ENCODE data around the gene TMEM72.
A peak's percentile ranks its signal among the peaks of the same experiment; 100 is the strongest.
"Not testable (repeated sequence)": the region's sequence is repeated elsewhere in the genome, so short reads cannot be mapped to it uniquely, and the experiment has no call there.

Gene TMEM72

DNA sequence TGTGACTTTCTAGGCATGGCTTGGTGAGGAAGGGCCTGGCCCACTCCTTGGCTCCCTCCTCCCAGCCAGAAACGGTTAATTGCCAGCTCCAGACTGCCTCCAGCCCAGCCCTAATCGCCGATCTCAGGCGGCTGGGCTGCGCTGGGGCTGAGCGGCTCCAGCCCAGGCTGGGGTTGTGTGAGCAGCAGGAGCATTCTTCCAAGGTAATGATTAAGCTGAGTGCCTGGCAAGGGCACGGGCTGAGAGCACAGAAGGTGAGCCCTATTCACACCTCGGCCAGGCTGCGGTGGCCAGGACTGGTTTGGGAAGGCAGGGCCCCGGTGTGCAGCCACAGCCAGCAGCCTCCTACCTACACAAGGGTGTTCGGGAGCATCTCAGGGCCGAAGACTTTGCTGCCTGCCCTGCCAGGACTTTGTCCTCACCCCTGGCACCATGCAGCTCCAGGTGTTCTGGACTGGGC, at the start of gene TMEM72:
Gene TMEM72 (plus strand): TSS at position 257 of the 460 bp plus-strand sequence. CDS start 176 bp downstream, at position 433.
- DNase-seq: no peak

DNA sequence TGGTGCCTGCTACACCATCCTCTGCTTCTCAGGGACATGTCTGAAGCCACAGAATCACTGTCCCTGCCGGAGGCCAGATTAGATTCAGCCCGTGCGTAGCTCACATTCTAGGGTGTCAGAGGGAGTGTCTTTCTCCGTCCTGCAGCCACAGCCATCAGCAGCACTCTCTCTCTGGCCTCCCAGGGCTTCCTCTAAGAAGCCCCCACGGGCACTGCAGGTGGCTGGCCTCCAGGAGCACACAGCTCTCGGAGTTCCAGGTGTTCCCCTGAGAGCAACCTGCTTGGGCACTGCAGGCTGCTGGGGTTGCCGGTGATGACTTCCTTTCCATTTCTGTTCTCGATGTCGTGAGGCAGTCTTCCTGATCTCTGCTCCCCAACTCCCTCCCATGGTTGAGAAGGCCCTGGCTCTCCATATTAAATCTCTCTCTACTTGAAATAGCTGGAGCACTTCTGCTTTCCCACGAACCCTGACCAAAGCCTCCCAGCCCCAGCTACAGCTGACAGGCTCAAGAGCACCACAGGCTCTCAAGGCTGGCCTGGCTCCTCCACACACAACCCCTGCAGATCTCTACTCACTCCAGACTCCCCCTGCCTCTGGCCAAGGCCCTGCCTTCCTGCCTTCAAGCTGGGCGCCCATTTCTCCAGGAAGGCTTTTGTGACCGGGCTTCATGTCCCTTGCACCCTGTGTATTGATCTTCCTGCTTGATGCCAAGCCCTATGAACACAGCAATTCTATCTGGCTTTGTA, 49.0 kb upstream of the TMEM72 start:
- DNase-seq: no peak

DNA sequence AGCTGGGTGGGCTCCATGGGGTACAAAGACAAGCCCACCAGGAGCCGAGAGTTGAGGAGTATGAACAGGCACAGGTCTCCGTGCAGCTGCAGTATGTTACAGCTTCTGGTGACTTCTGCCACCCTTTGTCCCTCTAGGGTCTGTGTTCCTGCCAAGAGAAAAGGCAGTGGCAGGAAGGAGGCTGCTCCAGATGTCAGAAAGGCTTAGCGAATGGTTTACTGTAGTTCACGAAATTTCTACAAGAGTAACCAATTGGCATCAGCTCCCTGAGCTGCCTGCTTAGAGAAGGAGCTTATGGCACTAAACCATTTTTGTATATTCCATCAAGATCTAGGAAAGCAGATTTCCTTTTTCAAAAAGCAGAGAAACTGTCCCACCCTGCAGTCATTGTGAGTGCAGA, 48.2 kb upstream of the TMEM72 start:
- DNase-seq: no peak

DNA sequence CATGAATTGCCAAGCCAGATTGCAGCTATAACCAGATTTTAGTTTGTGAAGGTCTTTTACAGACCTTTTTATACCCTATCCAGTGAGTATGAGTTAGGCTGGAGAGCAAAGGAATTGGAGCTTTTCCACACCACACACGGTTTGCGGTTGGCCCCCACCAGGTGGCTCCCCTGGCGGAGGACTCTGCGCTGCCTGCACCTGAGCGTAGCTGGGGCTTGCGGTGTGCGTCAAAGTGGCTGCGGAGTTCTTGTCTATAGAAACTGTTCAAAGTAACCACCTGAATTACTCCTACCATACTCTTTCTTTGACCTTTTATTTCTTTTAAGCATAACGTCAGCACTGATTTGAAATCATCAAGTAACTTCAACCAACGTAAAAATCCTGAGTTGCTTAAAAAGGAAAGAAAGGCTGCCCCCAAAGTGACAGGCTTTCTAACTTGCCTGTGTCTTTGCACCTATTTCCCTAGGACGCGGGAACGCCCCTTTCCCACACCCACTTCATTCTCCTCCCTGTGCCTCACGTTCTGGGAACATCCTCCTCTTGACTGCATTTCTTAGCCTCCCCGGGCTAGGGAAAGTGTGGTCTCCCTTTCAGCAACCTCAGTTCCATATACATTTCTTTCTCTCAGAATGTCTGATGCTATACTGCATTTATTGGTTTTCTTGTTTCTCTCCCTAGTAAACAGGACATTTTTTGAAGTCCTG, 47.6 kb upstream of the TMEM72 start:
- DNase-seq: no peak

DNA sequence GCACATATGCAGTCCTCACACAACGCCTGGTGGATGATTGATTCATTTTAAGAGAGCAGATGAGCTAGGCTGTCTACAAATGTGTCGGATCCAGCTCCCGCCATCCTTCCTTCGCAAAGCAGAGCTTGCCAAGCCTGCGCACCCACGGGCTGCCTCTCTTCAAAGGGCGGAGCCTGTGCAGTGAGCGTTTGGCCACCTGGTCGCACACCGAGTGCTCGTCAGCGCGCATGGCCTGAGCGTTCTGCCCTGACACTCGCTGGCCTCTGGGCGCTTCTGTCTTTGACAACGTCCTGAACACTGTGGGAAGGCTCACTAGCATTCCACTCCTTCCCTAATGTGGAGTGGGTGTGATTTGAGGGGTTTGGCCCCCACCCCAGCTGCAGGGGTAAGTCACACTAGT, 47.1 kb upstream of the TMEM72 start:
- no peak for DNase-seq

DNA sequence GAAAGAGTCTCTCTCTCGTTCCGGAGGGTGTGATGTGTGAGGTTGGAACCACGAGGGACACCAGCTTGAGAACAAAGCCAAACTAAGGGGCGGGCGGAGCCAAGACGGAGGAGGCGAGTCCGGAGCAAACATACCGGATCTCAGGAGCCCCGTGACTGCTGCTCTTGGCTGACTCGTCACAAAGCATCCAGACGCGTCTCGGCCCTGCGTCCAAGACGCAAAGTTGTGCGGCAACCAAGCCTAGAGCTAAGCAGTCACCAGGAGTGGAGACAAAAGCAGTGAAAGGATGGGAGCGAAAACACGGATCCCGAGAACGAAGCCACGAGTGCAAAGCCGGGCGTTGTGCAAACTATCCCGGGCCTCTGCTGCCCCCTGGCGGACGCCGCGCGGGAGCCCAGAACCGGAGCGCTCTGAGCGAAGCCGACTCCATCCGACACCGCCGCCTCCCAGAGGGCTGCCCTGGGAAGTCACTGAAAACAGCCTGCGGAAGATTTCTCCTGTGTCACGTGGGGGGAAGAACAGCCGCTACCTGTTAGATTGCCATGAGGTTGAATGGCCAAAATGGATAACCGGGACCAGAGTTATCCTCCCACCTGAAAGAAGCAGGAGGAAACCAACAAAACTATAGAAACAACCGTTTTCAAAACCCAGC, 46.4 kb upstream of the TMEM72 start:
- peak; percentile 76 for DNase-seq

DNA sequence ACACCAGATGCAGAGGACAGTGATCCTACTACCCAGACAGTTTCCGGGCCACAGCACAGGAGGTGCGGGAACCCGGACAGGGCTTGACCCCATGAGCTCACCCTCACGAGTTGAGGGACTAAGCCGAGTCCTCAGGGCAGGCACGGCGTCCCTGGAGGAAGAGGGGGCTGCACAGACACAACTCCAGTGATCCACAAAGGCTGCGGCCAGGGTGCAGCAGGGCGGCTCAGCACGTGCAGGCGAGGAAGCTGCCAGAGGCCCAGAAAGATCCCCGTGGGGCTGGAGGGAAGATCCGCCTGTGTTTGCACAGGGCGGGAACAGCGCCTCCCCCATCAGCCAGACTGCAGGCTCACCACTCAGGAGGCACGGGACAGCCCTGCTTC, 45.9 kb upstream of the TMEM72 start:
- no peak for DNase-seq

DNA sequence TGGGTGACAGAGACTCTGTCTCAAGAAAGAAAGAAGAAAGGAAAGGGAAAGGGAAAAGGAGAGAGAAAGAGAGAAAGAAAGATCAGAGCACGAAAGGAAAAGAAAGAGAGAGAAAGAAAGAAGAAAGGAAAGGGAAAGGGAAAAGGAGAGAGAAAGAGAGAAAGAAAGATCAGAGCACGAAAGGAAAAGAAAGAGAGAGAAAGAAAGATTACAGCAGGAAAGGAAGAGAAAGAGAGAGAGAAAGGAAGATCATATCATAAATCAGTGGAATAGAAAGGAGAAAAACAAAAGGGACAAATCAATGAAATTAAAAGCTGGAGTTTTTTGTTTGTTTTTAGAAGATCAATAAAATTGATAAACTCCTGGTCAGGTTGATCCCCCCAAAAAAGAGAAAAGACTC, 44.8 kb upstream of the TMEM72 start:
- DNase-seq: not testable (repeated sequence)

DNA sequence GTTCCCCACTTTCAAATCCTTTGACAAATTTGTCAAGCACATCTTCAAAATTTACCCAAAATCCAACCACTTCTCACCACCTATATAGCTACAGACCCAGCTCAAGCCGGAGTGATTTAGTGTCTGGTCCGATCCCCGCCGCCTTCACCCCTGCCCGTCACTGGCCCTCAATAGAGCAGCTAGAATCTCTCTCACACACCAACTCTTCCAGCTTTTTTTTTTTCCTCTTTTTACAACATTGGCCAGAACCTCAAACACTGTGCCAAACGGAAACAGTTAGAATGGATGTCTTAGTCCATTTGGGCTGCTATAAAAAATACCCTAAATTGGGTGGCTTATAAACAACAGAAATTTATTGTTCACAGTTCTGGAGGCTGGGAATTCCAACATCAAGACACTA, 41.1 kb upstream of the TMEM72 start:
- DNase-seq: no peak

DNA sequence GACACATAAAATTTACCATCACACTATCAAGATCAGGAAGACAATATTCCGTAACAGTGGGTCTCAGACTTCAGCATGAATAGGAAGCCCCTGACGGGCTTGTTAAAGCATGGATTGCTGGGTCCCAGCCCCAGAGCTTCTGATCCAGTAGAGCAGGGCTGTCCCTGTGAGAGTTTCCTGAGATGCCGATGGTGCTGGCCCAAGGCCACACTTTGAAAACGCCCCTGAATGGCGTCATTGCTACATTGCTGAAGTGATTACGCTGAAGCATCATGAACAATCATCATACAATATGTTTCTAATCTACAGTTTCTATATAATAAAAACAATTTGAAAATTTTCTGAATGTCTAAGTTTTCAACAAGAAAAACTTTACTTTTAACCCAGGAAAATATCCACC, 38.0 kb upstream of the TMEM72 start:
- DNase-seq: no peak

DNA sequence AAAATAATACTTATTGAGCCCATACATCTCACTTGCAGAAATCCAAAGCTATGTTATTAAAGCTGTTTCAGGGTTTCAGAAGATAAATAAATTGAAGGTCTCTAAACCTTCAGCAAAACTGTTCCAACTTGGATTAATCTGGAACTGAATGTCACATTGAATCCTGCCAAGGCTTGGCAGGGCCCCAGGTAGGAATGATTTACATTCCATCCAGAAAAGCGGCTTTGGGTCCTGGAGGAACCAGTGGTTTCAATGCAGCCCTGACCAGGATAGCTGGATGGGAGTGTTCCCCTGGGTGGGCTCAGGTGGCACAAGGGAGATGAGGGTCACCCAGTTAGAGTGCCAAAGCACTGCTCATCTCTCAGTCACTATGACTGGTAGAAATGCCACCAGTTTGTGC, 37.0 kb upstream of the TMEM72 start:
- no peak for DNase-seq

DNA sequence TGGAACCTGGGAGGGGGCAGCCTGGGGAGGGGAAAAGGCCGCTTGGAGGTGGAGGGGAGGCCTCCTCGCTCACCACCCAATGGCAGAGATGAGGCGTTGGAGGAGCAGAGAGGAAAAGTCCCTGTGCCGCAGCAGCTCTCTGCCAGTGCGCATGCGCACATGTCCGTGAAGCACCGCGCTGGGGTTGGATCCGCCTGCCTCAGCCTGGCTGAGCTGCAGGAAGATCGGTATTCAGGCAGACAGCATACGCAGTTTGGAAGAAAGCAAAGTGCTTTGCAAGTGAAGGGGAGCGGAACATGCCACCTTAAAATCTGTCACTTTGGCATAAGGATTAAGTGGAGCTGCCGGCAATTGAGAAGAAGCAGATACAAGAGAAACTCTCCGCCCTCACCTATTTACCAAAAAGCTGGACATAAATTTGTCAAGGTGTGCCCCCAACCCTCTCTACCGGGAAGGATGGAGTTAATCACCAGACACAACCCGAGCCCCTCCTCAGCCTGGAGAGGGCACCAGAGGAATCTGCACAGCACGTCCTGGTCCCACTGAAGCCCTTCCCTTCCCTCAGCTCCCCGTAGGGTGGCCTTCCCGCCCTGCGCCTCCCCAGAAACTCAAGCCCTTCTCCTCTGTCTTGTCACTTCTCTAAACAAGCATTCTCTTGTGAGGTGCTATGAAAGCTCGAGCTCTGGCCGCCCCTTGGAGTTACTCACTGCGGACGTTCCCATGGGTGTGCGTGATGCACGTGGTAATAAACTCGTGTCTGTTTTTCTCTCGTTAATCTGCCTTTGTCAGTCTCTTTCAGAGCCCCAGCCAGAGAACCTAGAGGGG, 32.2 kb upstream of the TMEM72 start:
- peak; percentile 78 for DNase-seq

DNA sequence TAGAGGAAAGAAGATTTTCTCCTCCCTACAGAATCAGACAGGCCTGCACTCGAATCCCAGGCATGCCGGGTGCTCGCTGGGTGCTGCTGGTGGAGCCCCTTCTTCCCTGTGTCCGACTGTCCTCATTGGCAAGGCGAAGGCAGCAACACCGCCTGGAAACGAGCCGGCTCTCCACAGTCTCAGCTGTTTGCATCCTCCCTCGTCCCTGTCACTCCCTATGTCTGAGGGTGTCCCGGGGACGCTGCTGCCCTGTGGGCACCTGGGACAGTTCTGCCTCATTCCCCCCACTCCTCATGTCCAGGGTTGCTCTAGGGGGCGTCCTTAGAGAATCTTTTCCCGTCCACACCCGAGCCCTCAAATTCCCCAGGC, 31.6 kb upstream of the TMEM72 start:
- no peak for DNase-seq

DNA sequence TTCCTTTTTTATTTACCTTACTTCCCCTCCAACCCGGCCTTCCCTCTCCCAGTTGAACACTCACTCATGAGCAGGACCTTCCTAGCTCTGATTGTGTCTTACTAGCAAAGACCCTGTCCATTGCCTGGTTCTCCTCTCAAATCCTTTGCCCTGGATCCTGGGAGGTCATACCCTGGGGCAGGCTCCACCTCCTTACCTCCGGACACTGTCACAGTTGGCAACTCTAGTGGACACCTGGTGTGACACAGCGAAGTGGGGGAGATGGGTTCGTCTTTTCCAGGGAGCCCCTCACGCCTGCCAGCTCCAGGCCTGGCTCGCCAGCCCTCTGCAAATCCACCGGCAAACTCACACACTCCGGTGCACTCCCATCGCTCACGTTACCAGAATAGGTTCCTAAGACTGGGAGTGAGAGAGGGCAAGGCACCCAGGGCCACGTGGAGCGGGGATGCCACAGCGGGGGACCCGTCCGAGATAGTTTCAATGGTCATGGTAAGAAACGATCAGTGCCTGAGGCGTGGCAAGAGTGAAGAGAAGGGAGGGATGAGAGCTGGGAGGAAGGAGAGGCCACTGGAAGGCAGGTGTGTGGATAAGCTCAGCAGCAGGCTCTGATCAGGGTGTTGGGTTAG, 30.9 kb upstream of the TMEM72 start:
- no peak for DNase-seq

DNA sequence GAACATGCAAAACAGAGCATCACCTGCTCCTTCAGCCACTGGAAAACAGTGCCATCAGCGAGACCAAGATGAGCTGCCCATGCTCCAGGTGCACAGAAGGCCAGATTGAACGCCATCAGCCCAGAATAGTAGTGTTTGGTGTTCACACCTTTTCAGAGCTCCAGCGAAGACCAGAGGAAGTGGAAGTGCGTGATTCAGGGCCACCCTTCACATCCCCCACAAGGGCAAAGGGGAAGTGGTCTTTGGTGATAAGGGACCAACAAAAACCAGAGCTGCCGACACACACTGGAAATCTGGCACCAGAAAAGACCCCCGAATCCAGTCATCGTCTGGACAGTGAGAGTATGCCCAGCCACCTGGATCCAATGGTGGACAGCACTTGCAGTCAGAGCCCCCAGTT, 29.5 kb upstream of the TMEM72 start:
- no peak for DNase-seq

DNA sequence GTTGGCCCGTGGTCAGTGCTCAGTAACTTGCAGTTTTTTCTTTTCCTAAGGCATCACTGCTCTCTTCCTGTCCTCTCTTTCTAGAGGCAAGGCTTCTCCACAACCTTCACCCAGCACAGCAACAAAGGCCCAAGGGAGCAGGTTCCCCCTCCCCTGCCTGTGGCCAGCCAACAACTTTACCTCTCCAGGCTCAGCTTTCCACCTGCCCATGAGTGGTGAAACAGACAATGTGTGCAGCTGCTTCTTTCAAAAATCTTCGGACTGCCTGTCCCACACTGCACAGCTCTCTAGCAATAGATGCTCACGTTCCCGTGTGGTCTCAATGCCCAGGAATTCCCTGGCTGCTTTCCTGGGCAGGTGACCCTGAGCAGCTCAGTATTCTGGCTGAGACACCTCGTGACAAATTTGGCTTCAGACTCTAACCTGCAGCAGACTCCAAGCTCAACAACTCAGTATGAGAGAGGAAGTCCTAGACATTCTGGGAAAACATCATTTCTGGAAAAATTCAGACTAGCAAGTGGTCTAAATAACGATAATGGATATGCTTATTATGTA, 28.9 kb upstream of the TMEM72 start:
- DNase-seq: no peak

DNA sequence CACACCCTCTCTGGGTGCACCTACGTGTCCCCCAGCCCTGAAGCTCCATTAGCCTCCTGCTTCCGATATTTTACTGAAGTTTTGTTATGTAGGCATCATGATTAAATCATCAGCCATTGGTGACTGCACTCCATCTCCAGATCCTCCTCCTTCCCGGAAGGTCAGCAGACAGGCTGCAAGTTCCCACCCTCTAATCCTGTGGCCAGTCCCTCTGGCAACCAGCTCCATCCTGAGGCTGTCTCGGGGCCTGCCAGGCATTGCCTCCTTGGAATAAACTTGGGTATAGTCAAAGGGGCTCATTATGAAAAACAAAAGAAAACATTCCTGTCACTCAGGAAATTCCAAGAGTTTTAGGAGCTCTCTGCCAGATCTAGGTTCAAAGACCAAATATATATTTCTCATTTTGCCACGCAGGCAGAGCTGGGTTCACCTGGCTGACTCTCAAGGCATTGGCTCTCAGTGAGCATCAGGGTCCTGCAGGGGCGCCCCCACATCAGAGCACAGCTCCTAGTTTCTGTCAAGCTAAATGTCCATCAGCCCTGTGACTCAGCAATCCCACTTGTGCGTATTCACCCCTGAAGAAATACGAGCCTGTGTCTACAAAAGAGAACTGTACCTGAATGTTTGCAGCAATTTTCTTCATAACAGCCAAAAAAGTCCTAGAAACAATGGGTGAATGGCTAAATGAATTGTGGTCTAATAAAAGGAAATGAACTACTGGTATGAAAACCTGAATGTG, 27.4 kb upstream of the TMEM72 start:
- no peak for DNase-seq

DNA sequence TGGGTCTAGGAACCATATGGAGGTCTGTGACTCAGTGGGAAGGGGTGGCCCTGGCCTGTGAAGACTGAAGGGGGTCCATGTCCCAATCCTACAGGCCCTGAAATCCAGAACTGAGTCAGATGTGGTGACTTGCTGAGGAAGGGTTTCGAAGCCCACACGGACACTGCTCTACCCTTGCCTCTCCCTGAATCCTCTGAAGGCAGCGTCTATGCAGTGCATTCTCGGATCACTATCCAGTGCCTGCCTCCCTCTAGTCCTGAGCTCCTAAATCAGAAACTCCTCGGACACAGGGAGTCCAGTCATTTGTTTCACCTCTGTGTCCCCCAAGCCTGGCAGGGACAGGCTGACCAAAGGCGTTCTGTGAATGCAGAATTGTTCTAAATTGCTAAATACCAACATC, 25.4 kb upstream of the TMEM72 start:
- no peak for DNase-seq

DNA sequence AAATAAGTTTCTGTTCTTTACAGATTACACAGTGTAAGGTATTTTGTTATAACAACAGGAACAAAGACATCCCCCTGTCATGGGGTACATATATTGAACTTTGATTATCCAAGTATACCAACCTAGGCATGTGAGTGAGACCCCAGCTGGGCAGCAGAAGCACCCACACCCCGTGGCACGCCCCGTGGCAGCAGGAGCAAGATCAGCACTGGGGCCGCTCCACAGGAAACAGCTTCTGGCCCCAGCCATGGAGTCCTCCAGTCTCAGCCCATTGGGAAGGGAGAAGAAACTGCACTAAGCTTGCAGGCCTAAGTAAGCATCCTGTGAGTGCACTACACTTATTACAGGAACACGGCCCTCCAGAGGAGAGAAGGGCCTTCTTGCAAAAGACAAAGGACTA, 24.2 kb upstream of the TMEM72 start:
- no peak for DNase-seq

DNA sequence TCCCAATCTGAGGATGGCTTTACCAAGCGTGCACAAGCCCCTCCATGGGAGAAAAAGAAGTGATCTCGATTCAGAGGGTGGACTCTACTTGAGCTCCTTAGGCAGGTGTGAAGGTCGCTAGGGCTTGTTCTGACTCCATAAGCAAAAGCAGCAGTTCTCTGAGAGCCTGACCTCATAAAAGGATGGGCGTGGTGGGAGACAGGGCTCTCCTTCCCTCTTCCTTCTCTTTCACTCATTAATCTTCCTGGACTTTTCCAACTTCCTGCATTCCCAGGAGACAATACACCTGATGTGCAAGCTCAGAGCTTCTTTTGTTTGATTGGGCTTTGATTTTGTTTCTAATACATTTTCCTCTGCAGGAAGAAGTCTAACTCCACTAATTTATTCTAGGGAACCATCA, 22.3 kb upstream of the TMEM72 start:
- DNase-seq: no peak

DNA sequence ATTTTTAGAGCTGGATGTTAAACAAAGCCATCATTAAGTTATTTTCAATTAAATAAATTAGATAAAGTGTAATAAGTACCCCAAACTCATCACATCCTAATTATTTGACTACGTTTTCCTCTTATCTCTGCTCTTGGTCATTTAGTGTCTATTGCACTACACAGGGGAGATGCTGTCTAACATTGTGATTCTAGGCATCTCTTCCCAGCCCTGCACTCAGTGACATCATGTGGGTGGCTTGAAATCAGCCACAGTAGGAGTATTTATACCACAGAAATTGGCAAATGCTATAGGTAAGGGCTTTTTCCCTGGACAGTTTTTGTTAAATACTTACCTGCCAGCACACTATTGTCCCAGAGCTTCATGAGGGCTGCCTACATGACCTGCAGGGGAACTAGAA, 21.3 kb upstream of the TMEM72 start:
- no peak for DNase-seq

All from CD4-positive, alpha-beta T cell treated with Interleukin-12 subunit alpha and Interleukin-12 subunit beta, for 1 hour (primary cell).